ENCODE measurements around the gene TMPRSS3.
"Not testable (repeated sequence)": the region's sequence is repeated elsewhere in the genome, so short reads cannot be mapped to it uniquely, and the experiment has no call there.

TMPRSS3 gene

DNA sequence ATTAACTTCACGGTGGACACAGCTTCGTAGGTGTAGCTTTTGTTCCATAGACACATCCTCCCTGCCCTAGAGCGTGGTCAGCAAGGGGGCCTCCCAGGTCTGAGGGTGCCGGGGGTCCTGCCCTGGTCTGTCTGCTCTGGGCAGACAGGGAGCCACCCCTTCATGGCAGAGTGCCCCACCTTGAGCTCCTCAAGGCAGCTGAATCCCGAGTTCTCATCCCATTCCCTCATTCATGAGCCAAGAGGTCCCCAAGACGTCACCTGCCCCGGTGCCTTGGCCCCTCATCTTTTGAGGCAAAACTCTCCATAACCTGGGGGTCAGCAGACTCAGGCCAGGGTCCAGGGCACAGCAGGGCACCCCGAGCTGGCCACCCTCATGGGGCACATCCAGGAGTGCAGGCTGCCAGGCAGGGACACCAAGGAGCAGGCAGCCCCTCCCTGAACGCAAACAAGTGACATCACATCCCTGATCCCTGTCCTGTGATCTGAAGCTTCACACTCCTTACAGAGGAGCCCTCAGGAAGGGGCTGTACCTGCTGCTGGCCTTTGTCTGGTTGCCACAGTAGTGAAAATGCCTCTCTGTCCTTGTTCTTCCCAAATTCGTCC, 31.1 kb upstream of the TMPRSS3 start:
- no peak for DNase-seq

DNA sequence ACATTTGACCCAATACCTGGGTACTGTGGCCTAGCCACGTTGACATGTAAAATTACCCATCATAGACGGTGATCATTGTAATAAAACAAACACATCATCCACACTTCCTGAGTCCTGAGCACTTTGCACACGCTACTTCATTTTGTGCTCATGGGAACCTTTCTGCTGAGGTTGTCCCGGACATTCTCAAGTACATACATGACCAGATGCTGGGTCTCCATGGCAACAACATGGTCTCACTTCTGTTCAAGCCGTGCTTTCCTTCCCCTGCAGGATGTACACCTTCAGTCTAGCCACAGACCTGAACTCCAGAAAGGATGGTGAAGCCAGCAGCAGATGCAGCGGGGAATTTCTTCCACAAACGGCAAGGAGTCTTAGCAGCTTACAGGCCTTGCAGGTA, 30.6 kb upstream of the TMPRSS3 start:
- DNase-seq: no peak

DNA sequence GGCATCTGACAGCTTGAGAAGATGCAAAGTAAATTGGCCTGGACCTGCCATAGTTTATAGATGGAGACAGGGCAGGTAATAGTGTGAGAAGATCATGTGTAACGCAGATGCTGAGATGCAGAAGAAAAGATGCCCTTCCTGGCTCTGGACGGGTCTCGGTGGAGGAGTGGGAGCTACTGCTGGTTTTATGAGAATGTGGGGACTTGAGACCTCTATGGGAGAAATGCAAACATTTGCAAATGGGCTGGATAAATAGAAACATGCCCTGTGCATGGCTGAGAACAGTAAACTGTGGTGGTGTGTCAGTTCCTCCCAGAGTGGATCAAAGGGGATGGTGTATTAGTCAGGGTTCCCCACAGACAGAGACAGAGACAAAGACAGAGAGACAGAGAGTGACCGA, 29.7 kb upstream of the TMPRSS3 start:
- no peak for DNase-seq

DNA sequence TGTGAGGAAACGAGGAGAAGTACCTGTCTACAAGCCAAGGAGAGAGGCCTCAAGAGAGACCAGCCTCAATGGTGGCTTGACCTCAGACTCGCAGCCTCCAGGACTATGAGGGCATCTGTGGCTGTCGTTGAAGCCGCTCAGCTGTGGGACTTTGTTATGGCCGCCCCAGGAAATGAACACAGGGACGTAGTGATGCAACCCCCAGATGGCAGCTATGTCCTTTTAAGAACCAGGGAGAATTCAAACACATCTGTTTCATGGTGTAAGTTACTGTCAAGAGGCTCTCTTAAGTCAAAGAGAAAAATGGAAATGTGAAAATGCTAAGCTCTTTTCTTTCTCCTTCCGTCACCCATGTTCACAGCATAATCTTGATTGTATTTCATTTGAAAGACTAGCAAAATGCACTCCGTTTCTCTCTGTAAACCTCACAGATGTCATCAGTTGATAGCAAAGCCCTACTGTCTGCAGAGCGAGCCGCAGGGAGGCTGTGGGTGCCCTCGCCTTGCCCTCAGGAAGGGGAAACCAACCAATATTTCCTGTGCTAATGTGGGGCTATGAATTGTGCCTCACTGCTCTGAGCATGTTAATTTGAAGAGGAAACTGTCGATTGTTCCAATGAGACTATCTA, 29.2 kb upstream of the TMPRSS3 start:
- DNase-seq: peak; percentile 77

DNA sequence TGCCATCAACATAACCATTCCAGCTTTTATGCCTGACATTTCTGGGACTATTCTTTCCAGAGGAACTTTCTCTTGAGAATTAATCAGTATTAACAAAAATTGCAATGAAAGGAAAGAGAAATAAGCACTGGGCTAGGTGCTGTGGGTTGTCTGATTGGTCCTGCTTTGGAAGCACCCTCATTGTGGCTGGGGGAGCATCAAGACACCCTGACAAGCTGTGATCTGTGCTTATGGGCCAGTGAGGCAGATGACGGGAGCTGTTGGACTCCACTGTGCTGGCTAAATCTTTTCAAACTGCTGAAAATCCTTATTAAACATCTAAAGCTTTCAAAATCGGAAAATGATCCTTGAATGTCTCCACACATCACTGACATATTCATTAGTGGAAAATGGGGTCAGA, 27.8 kb upstream of the TMPRSS3 start:
- DNase-seq: peak; percentile 53

DNA sequence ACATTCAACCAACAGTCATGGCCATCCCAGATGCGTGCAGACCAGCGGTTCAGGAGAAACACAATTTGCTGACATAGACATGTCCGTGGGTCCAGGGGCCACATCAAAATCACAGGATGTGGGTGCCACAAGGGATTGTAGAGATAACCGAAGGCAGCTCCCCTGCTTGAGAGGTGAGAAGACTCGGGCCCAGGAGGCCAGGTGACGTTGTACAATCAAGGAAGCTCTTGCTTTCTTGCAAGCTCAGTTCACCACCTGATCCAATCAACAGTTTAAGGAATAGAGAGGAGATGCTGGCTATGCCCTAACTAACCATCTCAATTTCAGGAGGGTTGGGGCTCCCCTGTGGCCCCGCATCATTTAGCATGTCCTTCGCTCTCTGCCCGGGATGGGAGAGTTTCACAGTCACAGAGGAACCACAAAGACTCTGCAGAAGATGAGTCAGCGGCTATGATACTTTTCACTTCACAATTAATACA, 27.4 kb upstream of the TMPRSS3 start:
- DNase-seq: peak; percentile 76

DNA sequence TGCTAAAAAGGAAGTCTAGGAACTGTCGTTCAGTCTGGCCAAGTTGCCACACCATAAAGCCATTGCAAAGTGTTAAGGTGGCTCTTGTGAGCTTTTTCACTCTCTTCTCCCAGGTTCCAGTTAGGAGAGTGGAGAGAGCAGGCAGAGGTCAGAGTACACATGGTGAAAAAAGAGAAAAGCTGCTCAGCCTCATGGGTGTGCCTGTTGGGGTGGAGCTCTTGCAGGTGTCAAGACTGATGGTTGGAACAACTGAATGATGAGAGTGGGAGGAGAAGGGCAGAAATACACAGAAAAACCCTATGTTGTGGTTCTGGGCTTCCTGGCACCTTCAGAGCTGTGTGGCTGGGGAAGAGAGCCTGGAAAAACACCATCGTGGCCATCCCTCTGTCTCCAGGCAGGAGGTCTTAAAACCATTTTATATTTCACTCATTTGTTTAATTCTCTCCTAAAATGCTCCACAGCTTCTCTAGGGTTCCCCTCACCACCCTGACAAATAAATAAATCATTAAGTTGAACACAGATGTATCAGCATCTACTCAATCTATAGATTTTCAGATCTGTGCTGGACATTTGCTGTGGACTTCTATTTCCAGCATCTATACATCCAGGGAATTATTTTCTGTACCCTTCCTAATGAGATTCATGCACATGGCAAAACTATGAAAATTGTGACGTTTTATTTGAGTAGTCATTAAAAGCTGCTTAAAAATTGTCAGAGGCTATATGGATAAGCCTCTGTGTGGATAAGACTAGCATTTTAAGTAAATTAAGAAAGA, 25.4 kb upstream of the TMPRSS3 start:
- DNase-seq: peak; percentile 53

DNA sequence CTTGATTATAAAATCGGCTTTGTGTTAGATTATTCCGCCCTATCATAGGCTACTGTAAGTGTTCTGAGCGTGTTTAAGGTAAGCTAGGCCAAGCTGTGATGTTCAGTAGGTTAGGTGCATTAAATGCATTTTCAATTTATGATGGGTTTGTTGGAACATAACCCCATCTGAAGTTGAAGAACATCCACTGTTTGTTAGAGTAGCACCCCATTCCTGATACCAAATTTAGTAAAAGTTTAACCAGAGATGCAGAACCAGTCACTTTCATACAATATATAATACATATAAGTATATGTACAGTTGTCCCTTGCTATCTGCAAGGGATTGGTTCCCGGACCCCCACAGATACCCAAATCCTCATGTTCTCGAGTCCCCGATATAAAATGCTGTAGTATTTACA, 24.0 kb upstream of the TMPRSS3 start:
- DNase-seq: peak; percentile 39

DNA sequence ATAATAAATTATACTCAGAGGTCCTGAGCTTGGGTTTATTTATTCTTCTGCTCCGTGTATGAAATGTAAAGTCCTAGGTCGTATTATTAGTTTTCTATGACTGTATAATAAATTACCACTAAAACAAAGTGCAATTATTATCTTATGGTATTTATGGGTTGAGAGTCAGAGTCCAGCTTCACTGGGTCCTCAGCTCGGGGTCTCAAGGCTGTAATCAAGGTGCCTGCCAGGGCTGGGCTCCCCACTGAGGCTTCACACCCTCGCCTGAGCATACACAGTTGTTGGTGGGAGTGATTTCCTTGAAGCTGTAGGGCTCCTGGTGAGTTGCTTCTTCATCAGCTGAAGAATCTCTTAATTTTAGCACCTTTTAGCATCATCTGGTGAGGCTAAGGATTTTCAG, 23.0 kb upstream of the TMPRSS3 start:
- DNase-seq: peak; percentile 33

DNA sequence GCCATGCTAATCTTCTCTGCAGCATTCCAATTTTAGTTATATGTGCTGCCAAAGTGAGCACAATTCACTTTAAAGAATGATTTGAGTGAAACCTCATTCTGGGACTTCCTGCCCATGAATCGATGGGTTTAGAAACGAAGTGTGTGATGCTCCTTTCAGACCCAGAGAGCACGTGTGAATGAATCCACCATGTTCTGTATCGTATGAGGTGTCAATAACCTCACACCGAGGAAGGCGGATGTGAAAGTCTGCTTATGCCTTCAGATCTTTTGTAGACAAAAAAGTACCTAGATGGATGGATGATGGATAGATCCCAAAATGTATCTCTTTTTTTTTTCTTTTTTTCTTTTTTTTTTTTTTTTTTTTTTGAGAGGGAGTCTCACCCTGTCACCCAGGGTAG, 21.7 kb upstream of the TMPRSS3 start:
- peak; percentile 51 for DNase-seq

DNA sequence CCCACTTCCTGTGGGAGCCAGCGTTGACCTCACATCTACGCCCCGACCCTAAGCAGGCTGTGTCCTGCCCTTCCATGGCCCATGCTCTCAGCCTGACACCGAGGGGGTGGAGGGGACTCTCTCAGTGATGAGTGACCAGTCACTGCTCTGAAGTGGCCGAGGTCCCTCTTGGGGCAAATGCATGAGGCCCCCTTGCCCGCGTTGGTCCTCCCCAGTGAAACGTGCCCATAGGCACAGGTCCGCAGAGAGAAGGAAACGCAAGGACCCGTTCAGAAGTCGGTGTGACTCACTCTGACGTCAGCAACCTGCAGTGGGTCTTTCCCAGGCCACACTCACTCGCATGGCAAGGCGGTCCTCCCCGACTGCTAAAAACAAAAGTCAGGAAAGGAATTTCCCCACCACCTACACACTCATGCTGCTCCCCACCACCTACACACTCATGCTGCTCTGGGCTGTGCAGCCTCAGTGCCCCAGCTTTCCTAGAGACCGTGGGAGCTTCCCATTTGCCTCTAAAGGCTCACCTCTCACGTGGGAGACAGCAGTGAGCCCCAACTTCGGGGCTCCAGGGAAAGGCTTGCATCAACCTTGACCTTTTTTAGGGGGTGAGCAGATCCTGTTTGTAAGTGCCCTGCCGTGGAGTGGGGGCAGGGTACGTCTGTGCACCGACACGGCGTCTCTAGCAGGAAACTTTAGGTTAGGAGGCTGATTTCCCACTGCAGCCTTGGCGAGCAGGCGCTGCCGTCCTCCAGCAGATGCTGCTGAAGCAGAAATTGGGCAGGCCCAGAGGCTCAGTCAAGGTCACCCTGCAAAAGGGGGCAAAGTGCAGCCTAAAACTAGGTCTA, 19.3 kb upstream of the TMPRSS3 start:
- DNase-seq: peak; percentile 95

DNA sequence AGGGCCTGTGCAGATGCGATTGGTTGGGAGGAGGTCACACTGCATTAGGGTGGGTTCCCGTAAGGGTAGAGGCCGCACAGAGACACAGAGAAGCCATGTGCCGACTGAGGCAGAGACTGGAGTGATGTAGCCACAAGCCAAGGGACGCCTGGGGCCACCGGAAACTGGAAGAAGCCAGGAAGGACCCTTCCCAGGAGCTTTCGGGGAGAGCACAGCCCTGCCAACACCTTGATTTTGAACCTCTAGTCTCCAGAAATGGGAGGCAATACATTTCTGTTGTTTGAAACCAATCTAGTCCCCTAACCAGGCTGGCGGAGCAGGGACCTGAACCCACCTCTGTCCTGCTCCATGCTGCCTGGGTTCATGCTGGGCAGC, 18.7 kb upstream of the TMPRSS3 start:
- no peak for DNase-seq

DNA sequence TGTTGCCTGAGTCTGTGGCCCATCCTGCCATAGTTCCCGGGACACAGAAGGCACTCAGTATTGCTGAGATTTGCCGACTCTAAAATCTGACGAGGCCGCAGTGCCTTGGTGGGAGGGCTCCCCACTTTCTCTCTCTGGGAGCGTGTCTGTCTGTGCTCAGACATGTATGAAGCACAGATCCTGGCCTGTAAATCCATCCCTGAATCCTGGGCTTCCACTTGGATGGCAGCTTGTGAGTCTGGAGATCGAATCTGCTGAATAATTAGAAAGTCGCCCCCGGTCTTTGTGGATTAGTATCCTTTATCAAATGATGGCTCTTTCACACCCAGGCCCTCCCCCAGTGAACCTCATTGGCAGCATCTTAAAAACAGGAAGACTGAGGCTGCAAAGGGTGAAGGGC, 18.2 kb upstream of the TMPRSS3 start:
- DNase-seq: peak; percentile 60

DNA sequence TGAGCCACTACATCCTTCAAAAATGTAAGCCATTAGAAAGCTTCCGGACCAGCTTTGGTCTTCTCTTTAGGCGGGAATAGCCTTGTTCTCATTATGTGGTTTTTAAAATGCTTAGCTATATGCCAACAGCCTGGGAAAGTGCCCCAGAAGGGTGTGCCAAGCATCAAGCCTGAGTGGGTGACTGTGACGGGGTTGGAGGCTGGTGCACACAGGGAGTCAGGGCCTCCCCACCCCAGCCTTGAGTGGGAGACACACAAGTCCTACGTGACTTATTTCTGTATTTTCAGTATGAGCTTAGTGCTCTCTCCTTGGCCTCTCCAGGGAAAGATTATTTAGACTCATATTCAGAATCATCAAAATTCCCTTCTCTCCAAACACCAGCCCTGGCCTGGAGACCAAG, 17.6 kb upstream of the TMPRSS3 start:
- peak; percentile 70 for DNase-seq

DNA sequence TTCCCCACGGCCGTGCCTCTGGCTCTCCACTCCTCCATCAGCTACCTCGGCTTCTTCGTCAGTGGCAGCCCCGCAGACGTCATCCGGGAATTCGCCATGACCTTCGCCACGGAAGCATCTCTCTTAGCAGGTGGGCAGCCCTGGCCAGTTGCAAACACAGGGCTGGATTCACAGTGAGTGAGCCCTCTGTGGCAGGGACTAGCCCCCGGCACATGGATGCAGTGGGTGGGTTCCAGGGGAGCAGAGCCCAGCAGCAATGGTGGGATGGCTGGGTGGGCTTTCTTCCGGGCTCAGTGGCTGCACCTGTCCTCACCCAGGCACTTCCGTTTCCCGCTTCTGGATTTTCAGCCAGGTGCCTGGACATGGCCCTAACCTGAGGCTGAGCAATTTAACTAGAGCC, 17.2 kb upstream of the TMPRSS3 start:
- peak; percentile 43 for DNase-seq

DNA sequence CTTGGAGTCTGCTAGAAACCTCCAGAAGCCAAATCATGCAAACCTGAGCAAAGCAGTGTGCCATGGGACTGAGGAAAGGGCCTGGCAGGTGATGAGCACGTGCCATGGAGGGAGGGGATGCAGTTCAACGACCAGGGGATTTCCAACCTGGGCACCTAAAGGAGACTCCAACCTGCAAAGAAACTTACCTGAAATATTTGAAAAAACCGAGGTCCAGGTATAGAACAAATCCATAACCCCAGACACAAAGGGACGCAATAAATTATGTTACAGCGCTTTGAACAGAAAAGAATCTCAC, 16.7 kb upstream of the TMPRSS3 start:
- DNase-seq: peak; percentile 46

DNA sequence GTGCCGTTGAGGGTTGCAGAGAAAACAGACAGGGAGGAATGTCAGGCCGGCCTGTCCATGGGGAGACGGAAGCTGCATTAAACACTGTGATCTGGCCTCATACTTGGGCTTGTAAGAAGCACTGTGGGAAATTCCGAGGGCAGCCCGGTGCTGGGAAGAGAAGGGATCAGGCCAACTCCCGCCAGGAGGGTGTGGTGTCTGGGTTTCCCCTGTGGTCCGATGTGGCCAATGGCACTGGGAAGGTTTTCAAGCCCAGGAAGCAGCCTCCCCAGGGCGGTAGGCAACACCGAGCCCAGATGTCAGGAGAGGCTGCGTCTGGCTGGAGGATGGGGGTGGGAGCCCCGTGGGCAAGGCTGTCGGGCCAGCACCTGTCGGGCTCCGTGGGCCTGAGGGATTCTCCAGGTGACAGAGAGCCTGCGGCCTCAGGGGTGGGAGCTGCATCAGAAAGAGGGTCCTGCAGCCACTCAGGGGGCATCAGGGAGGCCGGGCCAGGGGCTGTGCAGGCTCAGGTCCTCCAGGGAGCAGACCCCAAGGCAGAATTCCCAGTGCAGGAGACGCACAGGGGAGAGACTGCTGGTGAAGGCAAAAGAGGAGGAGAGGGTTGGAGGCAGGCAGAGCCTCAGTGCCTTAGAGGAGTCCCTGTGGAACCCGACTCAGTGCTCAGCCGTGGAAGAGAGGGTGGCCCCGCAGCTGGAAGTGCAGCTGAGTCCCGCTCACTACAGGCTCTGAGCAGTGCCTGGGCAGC, 16.2 kb upstream of the TMPRSS3 start:
- peak; percentile 46 for DNase-seq

DNA sequence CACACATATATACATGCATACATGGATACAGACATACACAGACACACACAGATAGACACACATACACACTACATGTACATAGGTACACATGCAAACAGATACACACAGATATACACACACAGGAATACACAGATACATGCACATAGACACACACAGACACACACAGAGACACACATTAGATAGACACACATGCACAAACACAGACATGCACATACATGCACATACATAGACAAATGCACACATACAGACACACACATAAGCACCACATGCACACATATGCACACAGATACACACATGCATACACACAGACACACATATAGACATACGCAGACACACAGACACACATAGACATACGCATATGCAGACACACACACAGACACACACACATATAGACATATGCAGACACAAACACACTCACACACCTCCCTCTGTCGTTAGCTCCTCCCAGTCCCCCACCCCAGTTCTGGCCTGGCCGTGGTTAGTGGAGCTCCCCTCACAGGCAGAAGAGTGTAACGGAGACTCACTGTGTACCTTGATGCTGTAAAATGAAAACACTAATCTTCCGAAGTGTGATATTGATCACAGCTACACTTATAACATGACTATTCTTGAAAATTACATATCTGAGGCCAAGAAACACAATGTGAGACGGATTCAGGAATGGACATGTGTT, 15.5 kb upstream of the TMPRSS3 start:
- peak; percentile 65 for DNase-seq

DNA sequence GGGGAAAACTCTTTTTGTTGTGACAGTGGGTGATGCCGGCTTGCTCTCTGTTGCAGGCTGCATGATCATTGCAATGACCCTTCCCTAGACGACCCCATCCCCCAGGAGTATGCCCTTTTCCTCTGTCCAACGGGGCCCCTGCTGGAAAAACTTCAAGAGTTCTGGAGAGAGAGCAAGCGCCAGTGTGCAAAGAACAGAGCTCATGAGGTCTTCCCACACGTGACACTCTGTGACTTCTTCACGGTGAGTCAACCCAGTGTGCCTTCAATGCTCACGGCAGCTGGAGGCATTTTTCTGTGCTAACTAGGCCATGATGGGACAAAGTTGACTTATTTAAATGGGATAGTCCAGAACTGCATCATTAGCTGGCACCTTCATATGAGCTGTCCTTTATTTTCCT, 13.5 kb upstream of the TMPRSS3 start:
- DNase-seq: no peak

DNA sequence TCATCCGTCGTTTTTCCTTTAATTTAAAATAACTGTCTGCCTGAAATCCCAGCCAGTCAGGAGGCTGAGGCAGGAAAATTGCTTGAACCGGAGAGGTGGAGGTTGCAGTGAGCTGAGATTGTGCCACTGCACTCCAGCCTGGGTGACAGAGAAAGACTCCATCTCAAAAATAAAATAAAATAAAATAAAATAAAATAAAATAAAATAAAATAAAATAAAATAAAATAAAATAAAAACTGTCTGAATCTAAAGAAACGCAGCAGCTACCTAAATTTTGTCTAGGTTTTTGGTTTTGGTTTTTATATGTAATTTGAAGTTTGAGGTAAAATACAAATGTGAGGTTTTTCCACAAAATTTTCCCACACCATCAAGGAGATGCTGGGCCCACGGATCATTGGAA, 12.9 kb upstream of the TMPRSS3 start:
- DNase-seq: not testable (repeated sequence)

DNA sequence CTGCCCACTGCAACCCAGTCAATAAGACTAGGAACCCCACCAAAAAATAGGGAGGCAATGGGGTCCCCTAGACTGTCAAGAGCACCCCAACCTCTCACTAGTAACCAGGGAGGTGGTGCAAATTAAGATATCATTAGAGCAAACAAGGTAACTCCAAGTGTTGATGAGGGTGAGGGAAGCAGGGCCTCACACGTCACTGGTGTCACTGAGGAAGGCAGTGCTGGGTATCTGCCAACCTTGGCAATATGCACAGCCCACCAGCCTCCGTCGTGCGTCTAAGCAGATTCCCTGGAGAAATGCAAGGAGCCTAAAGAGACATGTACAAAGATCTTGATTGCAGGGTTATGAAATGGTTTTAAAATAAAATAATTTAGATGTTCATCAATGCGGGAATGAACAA, 11.6 kb upstream of the TMPRSS3 start:
- no peak for DNase-seq

DNA sequence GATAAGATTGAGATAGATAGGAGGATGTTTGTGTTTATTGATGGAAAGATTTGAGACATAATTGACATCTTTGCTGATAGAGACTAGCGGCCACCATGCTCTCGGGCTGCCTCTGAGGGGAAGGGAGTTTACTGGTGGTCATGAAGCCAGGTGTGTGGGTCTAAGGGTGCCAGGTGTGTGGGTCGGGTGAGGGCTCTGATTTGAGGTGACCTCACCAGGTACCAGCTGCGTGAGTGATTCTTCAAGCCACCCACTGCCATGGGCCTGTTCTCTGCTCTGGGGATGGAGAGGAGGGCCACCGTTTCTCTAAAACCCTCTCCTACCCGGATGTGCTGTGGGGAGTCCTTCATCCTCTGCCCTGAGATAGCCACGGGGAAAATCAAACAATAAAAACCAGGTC, 11.0 kb upstream of the TMPRSS3 start:
- no peak for DNase-seq
